Body of pancreas (tissue), 4 donors: ENCODE results near the gene FADS3.

Experiments
- POLR2A ChIP-seq, 3 donors: fragments of 450-650 bp; IDR thresholded peaks; one replicate each; pipeline ENCODE4 v1.6.1; 2016; ENCODE audit warnings: antibody characterized with exemption in 3 of 3, mild to moderate bottlenecking in 2 of 3
- TF ChIP-seq, protein P1 (sequence below), 7 experiments: fragments of 450-650 bp in 4 of 7; fragments of 200-600 bp in 3 of 7; sonication (generic) in 3 of 7; IDR thresholded peaks; one replicate each; pipeline ENCODE4 v1.5.1; 2016 to 2019; ENCODE audit warnings: antibody characterized with exemption in 7 of 7

- TF ChIP-seq, protein P1, sequence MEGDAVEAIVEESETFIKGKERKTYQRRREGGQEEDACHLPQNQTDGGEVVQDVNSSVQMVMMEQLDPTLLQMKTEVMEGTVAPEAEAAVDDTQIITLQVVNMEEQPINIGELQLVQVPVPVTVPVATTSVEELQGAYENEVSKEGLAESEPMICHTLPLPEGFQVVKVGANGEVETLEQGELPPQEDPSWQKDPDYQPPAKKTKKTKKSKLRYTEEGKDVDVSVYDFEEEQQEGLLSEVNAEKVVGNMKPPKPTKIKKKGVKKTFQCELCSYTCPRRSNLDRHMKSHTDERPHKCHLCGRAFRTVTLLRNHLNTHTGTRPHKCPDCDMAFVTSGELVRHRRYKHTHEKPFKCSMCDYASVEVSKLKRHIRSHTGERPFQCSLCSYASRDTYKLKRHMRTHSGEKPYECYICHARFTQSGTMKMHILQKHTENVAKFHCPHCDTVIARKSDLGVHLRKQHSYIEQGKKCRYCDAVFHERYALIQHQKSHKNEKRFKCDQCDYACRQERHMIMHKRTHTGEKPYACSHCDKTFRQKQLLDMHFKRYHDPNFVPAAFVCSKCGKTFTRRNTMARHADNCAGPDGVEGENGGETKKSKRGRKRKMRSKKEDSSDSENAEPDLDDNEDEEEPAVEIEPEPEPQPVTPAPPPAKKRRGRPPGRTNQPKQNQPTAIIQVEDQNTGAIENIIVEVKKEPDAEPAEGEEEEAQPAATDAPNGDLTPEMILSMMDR (IDR thresholded peaks at IDR 0.05) = no peak
- TF ChIP-seq POLR2A (IDR thresholded peaks at IDR 0.05) = no peak
Observed at GRCh38 chr11:61926235-61926634, 34.9 kb upstream of the FADS3 start.
